ENCODE results near the gene CFAP90. TPM values are rescaled to one million over a fixed set of nuclear protein-coding genes. Genes with fewer than 3 reads are reported as not detected.
A peak's percentile ranks its signal among the peaks of the same experiment; 100 is the strongest.

CFAP90 gene
- total RNA-seq, 1 donor from 2014 or later, result not detected

DNA sequence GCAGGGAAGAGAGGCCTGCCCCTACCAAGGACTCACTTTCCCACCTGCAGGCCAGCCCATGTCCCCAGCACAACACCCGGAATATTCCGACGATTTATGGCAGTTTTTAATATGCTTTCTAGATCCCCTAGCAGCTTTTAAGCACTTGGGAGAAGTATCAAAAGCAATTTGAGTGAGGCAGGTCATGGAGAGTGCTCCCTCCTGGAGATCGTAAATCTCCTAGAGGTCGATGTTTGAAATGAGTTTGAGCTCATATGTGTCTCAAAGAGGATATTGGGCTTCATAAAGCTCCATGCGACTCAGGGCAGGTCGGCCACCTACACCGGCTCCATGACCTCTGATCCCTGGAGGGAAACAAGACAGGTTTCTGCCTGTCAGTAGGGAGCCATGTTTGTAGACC, 27.3 kb downstream of the CFAP90 start:
- DNase-seq (ENCODE audit: low read depth, low spot score), result no peak

DNA sequence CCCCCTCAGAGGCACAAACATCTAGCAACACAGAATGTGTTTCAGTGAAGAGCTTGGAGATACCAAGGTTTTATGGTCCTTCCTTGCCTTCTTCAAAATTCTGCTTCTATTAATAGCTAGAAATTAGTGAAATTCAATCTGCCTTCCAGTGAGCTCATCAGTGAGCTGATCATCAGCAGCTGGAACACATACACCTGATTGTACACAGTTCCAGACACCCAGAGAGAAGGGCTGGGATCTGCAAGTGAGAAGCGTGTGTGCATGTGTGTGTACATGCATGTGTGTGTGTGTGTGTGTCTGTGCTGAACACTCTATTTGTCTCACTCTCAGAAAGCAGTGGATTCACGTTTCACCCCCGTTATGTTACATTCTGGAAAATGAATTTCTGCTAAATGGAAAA, 28.5 kb downstream of the CFAP90 start:
- no peak for DNase-seq (ENCODE audit: low read depth, low spot score)

DNA sequence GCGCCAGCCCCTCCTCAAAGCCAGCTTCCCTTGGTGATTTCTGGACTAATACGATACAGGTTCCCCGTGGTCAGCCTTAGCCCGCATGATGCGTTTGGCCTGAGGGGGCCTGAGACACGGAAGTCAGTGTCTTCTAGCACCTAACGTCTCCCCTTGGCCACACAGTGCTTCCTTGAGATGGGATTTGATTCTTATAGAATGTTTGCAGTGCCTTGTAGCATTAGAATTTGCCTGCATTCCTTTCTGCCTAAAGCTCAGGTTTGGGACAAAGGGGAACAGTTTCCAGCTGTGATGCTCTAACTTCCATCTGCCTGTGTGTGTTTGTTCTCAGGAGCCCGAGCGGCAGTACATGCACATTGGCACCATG, 34.4 kb downstream of the CFAP90 start:
- no peak for DNase-seq (ENCODE audit: low read depth, low spot score)

DNA sequence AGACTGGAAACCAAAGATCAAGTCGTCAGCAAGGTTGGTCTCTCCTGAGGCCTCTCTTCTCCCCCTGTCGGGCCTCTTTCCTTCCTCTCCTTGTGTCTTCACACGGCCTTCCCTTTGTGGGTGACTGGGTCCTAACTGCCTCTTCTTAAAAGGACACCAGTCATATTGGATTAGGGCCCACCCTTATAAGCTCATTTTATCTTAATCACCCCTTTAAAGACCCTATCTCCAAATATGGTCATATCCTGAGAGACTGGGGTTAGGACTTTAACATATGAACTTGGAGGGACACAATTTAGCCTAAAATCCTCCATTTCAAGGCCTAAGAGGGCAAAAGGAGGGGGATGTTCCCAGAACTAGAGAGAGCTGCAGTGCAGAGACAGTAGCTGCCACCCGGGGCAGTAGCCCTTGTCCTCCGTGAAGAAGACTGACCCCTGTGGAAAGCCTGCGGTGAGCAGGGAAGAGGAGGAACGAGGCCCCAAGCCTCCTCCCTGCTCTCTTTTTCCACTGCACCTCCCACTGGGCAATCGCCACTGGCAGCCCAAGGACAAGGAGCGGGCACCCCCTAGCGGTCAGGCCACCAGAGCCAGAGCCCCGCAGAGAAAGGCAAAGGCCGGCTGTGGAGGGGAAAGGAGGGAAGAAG, 34.9 kb downstream of the CFAP90 start:
- DNase-seq (ENCODE audit: low read depth, low spot score), result peak; percentile 7

DNA sequence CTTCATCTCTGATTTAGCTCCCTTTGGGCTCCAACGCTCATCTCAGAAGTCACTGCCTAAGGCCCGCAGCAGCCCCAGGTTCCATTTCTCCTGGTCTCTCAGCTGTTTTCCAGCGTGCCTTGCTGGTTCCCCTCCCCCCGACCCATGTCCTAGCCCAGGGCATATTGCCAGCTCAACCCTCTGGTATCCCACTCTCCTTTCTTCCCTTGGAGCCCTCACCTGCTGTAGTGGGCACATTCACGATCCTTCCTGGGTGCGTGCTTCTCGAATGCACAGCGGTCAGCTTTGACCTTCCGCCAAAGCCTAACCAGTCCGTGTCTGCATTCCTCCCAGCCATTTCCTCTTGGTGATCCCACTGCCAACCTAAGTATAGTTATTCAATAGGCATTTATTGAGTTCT, 36.1 kb downstream of the CFAP90 start:
- no peak for DNase-seq (ENCODE audit: low read depth, low spot score)

DNA sequence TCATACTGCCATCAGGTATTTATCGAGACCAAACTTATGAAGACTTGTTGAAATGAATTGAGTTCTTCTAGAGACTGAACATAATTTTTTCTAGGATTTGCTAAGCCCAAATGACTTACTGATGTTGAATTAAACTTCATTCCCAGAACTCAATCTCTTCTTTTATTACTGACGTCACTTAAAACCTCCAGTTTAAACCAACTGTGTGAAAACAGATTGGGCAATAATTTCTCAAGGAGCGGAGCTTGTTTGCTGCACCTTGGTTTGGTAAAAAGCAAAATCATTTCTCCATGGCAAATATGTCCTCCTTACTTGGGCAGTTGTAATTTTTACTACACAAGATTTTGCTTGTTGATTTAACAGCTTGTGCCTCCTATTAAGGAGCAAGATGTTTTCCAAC, 37.4 kb downstream of the CFAP90 start:
- no peak for DNase-seq (ENCODE audit: low read depth, low spot score)

DNA sequence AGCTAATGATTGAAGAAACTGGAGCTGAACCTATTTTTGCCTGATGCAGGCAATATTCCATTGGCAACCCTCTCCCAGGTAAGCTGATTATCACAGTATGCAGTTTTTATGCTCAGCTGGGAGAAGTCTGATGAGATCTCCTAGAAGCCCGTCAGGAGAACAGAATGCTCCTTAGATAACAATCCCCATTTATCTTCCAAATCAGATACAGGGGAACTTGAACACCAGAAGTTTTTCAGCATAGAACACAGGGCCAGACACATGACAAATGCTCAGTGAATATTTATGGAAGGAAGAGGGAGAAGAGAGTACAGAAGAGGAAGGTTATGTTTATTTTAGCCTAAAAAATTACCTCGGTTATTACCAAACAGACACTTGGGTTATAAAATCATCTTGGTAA, 37.9 kb downstream of the CFAP90 start:
- DNase-seq (ENCODE audit: low read depth, low spot score), result no peak

DNA sequence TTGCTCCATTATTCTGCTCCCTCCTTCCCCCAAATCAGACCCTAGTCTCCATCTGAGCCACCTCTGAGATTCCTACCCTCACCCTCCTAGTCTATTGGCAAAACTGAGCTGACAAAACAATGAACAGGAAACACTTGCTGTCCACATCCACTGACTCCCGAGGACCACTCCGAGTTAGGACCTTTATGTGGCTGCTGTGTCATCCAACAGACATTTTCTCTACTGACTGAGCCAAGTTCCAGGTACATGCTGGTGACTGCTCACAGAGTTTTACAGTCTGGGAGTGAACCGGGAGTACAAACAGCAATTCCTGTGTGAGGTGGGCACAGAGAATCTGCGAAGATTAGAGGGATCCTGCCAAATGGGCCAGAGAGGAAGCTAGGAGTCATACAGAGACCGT, 39.2 kb downstream of the CFAP90 start:
- DNase-seq (ENCODE audit: low read depth, low spot score), result no peak

DNA sequence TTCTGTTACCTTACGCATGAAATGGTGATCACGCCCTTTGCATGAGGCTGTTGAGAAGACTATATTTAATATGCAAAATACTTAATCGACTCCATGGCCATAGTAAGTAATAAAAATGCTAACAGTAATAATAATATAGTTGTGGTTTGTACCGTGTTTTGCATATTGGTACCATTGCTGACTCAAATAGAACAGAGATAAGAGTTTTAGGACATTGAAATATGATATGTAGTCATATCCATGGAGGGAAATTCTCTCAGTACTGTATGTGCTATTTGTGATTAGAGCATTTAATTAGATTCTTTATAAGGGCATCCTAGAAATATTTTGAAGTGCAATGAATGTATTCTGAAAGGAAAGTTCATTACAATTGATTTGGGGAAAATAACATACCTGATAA, 41.9 kb downstream of the CFAP90 start:
- no peak for DNase-seq (ENCODE audit: low read depth, low spot score)

DNA sequence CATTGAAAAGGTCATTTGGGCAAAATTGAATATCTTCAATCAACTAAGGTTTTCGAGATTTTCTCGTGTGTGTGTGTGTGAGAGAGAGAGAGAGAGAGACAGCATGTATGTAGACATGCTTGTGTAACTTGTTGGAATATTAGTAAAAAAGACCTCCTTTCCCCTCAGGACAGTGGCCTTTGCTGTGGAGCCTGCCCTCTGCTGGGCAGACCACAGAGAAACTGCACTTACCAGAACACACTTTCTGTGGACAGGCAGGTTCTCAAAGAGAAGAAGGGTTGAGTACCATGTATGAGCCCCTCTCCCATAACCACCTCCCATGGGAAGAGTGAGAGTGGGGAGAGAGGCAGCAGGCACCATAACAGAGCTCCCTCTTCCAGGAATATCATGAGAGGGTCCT, 45.6 kb downstream of the CFAP90 start:
- DNase-seq (ENCODE audit: low read depth, low spot score), result no peak

DNA sequence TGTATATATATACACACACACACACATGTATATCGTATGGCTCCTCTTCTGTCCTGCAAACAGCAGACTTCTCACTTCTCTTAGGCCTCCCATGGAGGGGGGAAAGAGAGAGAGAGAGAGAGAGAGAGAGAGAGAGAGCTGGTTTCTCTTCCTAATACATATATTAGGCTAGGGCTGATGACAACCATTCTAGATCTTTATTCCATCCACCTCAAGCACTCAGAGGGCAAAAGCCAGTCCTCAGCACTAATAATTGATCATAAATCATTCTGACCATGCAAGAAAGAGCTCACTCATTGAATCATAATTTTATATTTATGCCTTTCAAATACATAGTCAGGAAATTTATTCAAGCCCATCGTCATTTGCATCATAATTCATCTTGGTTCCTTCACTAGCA, 47.0 kb downstream of the CFAP90 start:
- no peak for DNase-seq (ENCODE audit: low read depth, low spot score)

DNA sequence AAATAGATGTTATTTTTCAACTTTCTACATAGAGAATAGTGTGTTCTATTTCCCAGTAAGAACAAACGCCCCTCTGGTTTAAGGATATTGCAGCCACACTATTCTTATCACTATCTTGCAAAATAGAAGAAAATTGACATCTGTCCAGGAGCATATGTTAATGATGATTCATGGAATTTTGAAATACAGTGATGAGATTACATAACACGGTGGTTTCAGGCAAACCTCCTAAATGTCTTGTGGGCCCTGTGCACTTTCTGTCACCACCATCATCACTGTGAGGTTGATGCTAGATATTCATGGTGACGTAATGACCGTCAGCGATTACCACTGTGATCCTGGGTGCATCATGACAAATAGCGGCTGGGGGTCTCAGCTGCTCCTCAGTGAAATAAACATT, 48.1 kb downstream of the CFAP90 start:
- DNase-seq (ENCODE audit: low read depth, low spot score), result no peak

DNA sequence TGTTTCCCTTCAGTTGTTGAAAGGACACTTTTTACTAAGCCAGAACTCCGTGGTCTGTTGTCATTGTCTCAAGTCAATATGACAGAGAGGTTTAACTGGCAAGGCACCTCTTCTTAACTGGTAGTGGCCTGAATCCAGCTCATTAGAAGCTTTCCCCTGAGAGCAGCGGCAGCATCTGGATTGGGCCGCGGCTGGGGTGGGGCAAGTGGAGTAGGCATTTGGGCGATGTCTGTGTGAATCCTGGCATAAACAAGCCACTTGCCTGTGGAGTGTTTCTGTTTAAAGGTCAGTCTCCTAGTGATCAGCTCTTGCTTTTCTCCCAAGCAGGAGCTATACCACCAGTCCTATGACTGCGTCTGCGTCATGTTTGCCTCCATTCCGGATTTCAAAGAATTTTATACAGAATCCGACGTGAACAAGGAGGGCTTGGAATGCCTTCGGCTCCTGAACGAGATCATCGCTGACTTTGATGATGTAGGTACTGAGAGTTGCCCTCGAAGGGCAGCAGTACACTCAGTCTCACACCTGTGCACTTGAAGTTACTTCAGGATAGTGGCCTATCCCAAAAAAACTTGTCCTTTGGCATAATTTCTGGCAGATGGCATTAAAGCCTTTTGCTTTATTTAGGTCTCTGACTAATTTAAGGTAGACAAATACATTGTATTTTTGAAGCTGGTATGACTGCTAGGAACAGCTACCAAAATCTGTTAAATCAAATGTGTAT, 48.9 kb downstream of the CFAP90 start:
- DNase-seq (ENCODE audit: low read depth, low spot score), result no peak

DNA sequence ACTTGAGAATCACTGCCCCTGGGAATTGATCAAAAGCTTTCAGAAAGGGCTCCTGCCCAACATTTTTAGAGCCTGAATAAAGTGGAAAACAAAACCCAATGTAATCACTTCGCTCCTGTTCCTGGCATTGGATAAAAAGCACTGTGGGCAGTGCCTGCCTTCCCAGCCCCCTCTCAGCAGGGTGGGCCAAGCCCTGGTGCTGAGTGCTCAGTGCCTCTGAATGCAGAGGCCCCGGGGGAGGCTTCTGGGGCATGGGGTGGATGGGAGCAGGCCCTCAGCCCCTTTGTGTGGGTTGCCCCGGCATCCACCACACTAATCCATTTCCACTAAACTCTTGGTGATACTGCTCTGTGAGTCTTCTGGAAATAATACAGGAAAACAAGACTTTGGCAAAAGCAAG, 55.6 kb downstream of the CFAP90 start:
- no peak for DNase-seq (ENCODE audit: low read depth, low spot score)

DNA sequence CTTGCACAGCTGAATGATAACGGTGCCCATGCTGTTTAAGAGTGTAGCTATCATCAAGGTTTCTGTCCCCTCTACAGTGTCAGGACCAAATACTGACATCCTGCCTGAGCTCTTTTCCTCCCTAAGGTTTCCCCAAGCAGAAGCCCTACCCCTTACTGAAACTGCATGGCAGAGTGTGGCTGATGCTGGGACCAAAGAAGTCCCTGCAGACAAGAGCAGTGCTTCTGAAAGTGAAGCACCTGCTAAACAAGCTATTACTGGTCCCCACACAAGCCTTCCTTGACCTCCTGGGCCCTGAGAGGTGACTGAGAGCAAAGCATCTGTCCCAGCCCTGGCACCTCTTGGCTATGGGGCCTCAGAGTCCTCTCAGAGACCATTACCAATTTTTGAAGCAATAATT, 56.1 kb downstream of the CFAP90 start:
- DNase-seq (ENCODE audit: low read depth, low spot score), result no peak

DNA sequence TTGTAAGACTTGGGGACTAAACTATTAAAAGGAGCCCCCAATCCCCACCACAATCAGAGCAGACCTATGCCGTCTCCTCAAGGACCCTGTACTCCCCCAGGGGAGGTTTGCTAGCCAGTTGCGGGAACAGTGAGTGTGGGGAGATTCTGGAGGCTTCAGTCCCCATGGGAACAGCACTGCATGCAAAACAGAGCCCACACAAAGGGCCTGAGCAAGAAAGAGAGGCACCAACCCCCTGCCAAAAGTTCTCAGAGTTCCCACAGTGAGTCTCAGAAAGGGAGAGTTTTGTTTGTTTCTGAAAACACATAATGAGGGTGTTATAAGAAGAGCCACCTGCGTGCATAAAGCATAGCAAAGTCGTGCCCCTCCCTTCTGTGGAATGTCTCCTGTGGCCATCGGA, 56.6 kb downstream of the CFAP90 start:
- DNase-seq (ENCODE audit: low read depth, low spot score), result no peak

DNA sequence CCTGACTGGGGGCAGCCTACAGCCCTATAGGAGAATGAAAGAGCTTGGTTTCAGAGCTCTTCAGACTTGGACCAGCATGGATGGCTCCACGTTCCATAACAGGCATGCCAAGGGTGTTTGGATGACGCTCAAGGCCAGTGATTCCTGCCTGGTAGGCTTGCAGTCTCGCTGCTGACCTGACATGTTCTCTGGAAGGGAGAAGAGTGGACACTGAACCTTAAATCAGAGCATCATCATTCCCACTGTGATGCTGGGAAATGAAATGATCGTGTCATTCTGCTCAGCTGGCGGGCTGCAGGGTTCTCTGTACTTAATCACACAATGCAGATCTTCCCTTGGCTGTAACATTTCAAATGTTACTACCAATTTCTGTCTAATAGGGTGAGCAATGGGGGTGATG, 57.0 kb downstream of the CFAP90 start:
- DNase-seq (ENCODE audit: low read depth, low spot score), result no peak

DNA sequence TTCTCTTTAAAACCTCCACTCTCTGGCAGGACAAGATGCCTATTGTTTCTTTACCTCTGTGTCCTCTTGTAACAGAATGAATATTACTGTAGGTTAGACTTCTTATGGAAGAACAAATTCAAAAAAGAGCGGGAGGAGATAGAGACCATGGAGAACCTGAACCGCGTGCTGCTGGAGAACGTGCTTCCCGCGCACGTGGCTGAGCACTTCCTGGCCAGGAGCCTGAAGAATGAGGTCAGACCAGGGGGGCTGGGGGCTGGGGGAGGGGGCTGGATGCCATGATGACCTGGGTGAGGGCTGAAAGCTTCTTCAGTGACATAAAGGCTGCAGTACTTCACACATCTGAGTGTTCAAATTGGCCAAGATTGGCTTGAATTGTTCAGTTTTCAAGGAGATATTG, 61.4 kb downstream of the CFAP90 start:
- no peak for DNase-seq (ENCODE audit: low read depth, low spot score)

DNA sequence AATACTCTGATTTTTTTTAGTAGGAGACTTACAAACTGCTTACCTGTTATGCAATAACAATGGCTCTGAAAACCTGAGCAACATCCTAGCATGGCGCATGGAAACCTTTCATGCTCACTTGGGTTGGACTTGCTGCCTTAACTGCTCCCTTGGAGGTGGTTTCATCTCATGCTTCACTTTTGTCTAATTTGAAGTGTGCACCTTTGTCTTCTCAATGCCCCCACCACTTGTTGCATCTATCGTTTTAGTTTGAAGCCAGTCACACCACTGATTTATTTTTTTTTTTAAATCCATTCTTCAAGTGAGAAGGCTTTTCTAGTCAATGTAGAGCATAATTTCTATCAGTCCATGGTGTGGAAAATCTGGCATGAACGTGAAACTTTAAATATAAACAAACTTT, 63.2 kb downstream of the CFAP90 start:
- DNase-seq (ENCODE audit: low read depth, low spot score), result no peak

DNA sequence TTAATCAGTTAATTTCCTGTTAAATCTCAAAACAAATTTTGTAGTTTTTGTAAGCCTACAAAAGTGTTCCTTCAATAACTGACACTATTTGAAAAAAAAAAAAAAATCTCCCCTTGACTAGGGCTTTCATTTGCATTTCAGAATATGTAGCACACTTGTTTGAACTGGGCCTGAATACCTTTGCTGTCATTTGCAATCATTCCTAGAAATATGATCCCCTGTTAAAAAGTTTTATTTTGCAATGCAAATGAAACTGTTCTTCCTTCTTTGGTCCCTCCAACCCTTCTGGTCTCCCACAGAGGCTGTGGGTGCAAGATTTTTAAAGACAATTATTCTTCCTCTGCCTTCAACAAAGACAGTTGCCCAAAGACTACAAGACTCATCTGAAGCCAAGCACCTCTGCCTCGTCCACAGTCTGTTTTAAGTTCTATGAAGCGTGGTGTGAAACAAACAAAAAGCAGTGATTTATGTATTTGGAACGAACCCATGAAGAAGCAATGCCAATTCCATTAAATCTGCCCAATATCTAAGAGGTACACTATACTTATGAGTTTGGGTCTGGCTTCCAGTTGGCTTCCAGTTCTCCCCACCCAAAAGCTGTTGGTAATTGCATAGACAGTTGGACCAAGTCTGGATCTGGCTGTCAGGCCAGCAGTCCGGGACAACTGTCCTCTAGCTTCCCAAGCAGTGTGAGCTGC, 66.1 kb downstream of the CFAP90 start:
- DNase-seq (ENCODE audit: low read depth, low spot score), result no peak

DNA sequence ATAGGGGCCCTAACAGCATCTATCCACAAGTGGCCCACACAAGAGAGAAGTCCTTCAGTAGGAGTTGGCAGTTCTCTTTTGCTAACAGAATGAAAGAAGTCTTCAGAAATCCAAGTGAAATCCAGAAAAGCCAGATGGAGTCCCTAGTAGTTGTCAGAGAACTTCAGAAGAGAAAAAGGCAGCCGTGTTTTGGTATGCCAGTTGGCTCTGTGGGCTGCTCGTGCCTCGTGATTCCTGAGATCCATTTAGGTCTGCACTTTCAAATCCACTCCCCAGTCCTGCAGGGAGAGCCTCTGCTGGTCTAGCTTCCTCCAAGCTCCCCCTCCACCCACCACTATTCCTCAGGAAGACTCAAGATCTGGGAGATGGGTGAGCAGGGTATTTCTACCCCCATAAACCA, 69.0 kb downstream of the CFAP90 start:
- no peak for DNase-seq (ENCODE audit: low read depth, low spot score)

All from pulmonary artery endothelial cell (primary cell).